ENCODE results near the gene PDE4DIP.
"Not testable (repeated sequence)": the region's sequence is repeated elsewhere in the genome, so short reads cannot be mapped to it uniquely, and the experiment has no call there.

Gene PDE4DIP

GRCh38 chr1:149008326-149008725 is 164.1 kb downstream of the PDE4DIP start:
- H3K9me3 ChIP-seq (ENCODE audit: control insufficient read depth, low read length); H3K4me1 ChIP-seq (ENCODE audit: control insufficient read depth, insufficient read depth, low read length); H3K27ac ChIP-seq (ENCODE audit: insufficient read depth, low read depth, low read length, poor library complexity, severe bottlenecking); H3K27me3 ChIP-seq (ENCODE audit: control insufficient read depth, insufficient read depth, low read length, poor library complexity, severe bottlenecking); H3K4me3 ChIP-seq (ENCODE audit: insufficient read depth, low read depth, low read length); H3K36me3 ChIP-seq (ENCODE audit: control insufficient read depth, insufficient read depth, low read length): not testable (repeated sequence)
- no CpG with 5 or more reads among the region's 4 CpGs for WGBS, 2 experiments

- not testable (repeated sequence) for H3K36me3 ChIP-seq (ENCODE audit: control insufficient read depth, insufficient read depth, low read length); H3K27me3 ChIP-seq (ENCODE audit: control insufficient read depth, insufficient read depth, low read length, poor library complexity, severe bottlenecking); H3K4me1 ChIP-seq (ENCODE audit: control insufficient read depth, insufficient read depth, low read length); H3K4me3 ChIP-seq (ENCODE audit: insufficient read depth, low read depth, low read length); H3K27ac ChIP-seq (ENCODE audit: insufficient read depth, low read depth, low read length, poor library complexity, severe bottlenecking); H3K9me3 ChIP-seq (ENCODE audit: control insufficient read depth, low read length)
- WGBS, 2 experiments, result no CpG with 5 or more reads among the region's 2 CpGs
These were observed 164.5 kb downstream of the PDE4DIP start for GRCh38 chr1:149008769-149009168.

- WGBS, 2 experiments, result 87 to 98% methylated on average over 2 to 3 of the region's 3 CpGs
- H3K27me3 ChIP-seq (ENCODE audit: control insufficient read depth, insufficient read depth, low read length, poor library complexity, severe bottlenecking); H3K36me3 ChIP-seq (ENCODE audit: control insufficient read depth, insufficient read depth, low read length); H3K27ac ChIP-seq (ENCODE audit: insufficient read depth, low read depth, low read length, poor library complexity, severe bottlenecking); H3K4me1 ChIP-seq (ENCODE audit: control insufficient read depth, insufficient read depth, low read length); H3K4me3 ChIP-seq (ENCODE audit: insufficient read depth, low read depth, low read length); H3K9me3 ChIP-seq (ENCODE audit: control insufficient read depth, low read length): not testable (repeated sequence)
These were observed 165.5 kb downstream of the PDE4DIP start for GRCh38 chr1:149009761-149010160.

GRCh38 chr1:149012599-149012998 is 168.4 kb downstream of the PDE4DIP start:
- H3K27me3 ChIP-seq (ENCODE audit: control insufficient read depth, insufficient read depth, low read length, poor library complexity, severe bottlenecking); H3K4me3 ChIP-seq (ENCODE audit: insufficient read depth, low read depth, low read length); H3K27ac ChIP-seq (ENCODE audit: insufficient read depth, low read depth, low read length, poor library complexity, severe bottlenecking); H3K4me1 ChIP-seq (ENCODE audit: control insufficient read depth, insufficient read depth, low read length); H3K9me3 ChIP-seq (ENCODE audit: control insufficient read depth, low read length); H3K36me3 ChIP-seq (ENCODE audit: control insufficient read depth, insufficient read depth, low read length): not testable (repeated sequence)
- no CpG with 5 or more reads among the region's 5 CpGs for WGBS, 2 experiments

GRCh38 chr1:149013513-149013912 is 169.3 kb downstream of the PDE4DIP start:
- H3K9me3 ChIP-seq (ENCODE audit: control insufficient read depth, low read length), result not testable (repeated sequence)
- 93 to 95% methylated on average over 4 of the region's 4 CpGs for WGBS, 2 experiments

GRCh38 chr1:149015522-149015921 is 171.3 kb downstream of the PDE4DIP start:
- not testable (repeated sequence) for H3K36me3 ChIP-seq (ENCODE audit: control insufficient read depth, insufficient read depth, low read length); H3K27ac ChIP-seq (ENCODE audit: insufficient read depth, low read depth, low read length, poor library complexity, severe bottlenecking)
- 86% methylated on average over 2 of the region's 3 CpGs; no CpG with 5 or more reads in 1 of the 2 experiments for WGBS, 2 experiments

More at GRCh38 chr1:149013513-149013912, 169.3 kb downstream of the PDE4DIP start:
- not testable (repeated sequence) for H3K36me3 ChIP-seq (ENCODE audit: control insufficient read depth, insufficient read depth, low read length); H3K4me1 ChIP-seq (ENCODE audit: control insufficient read depth, insufficient read depth, low read length); H3K4me3 ChIP-seq (ENCODE audit: insufficient read depth, low read depth, low read length); H3K27ac ChIP-seq (ENCODE audit: insufficient read depth, low read depth, low read length, poor library complexity, severe bottlenecking); H3K27me3 ChIP-seq (ENCODE audit: control insufficient read depth, insufficient read depth, low read length, poor library complexity, severe bottlenecking)

DNA sequence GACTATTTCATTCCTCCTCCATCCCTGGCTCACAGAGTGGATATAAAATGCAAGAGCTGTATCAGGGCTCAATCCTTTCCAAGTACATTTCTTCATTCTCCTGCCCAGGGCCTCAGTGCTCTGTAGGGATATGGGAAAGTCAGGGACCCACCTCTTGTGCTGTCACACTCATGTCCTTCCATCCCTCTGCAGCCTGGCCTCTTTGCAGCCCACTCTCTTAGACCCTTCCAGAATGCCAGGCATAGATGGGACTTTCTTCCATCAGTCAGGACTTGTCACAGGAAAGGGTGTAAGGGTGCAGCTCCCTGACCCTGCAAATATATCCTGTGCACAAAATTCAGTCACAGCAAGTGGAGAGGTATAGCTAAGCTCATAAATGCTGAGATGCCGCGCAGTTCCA is 172.4 kb downstream of the PDE4DIP start:
- H3K4me1 ChIP-seq (ENCODE audit: control insufficient read depth, insufficient read depth, low read length); H3K27ac ChIP-seq (ENCODE audit: insufficient read depth, low read depth, low read length, poor library complexity, severe bottlenecking); H3K4me3 ChIP-seq (ENCODE audit: insufficient read depth, low read depth, low read length); H3K27me3 ChIP-seq (ENCODE audit: control insufficient read depth, insufficient read depth, low read length, poor library complexity, severe bottlenecking); H3K36me3 ChIP-seq (ENCODE audit: control insufficient read depth, insufficient read depth, low read length); H3K9me3 ChIP-seq (ENCODE audit: control insufficient read depth, low read length): not testable (repeated sequence)
- no CpG with 5 or more reads among the region's 2 CpGs for WGBS, 2 experiments

More at GRCh38 chr1:149015522-149015921, 171.3 kb downstream of the PDE4DIP start:
- not testable (repeated sequence) for H3K4me3 ChIP-seq (ENCODE audit: insufficient read depth, low read depth, low read length); H3K9me3 ChIP-seq (ENCODE audit: control insufficient read depth, low read length); H3K4me1 ChIP-seq (ENCODE audit: control insufficient read depth, insufficient read depth, low read length); H3K27me3 ChIP-seq (ENCODE audit: control insufficient read depth, insufficient read depth, low read length, poor library complexity, severe bottlenecking)

DNA sequence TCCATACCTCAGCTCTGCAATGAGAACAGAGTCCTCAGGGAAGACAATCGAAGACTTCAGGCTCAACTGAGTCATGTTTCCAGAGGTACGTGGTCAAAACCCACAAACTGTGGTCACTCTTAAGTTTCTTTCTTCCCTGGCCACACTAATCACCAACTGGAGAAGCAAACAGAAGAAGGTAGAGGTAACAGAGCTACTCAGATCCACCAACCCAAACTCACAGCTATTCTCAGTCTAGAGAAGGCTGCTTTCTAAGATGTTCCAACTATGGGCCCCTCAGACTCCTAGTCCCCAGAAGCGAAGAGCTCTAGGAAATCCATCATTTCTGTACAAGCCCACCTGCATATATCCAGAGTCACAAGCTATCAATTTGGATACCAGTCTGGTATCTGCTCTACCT is 174.3 kb downstream of the PDE4DIP start:
- H3K4me3 ChIP-seq (ENCODE audit: insufficient read depth, low read depth, low read length); H3K27me3 ChIP-seq (ENCODE audit: control insufficient read depth, insufficient read depth, low read length, poor library complexity, severe bottlenecking); H3K36me3 ChIP-seq (ENCODE audit: control insufficient read depth, insufficient read depth, low read length); H3K9me3 ChIP-seq (ENCODE audit: control insufficient read depth, low read length); H3K4me1 ChIP-seq (ENCODE audit: control insufficient read depth, insufficient read depth, low read length); H3K27ac ChIP-seq (ENCODE audit: insufficient read depth, low read depth, low read length, poor library complexity, severe bottlenecking): not testable (repeated sequence)
- 93 to 100% methylated on average over 1 to 2 of the region's 3 CpGs for WGBS, 2 experiments

DNA sequence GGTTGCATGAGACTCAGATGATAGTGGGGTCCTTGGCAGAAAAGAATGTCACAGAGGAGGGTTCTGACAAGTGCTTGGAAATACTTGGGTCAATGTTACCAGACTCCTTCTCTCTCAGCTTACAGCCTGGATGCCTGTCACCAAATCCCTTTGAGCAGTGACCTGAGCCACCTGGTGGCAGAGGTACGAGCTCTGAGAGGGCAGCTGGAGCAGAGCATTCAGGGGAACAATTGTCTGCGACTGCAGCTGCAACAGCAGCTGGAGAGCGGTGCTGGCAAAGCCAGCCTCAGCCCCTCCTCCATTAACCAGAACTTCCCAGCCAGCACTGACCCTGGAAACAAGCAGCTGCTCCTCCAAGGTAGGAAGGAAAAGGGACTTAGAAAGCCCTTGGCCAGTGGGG is 180.1 kb downstream of the PDE4DIP start:
- not testable (repeated sequence) for H3K4me1 ChIP-seq (ENCODE audit: control insufficient read depth, insufficient read depth, low read length); H3K27ac ChIP-seq (ENCODE audit: insufficient read depth, low read depth, low read length, poor library complexity, severe bottlenecking); H3K36me3 ChIP-seq (ENCODE audit: control insufficient read depth, insufficient read depth, low read length); H3K9me3 ChIP-seq (ENCODE audit: control insufficient read depth, low read length); H3K27me3 ChIP-seq (ENCODE audit: control insufficient read depth, insufficient read depth, low read length, poor library complexity, severe bottlenecking); H3K4me3 ChIP-seq (ENCODE audit: insufficient read depth, low read depth, low read length)
- no CpG with 5 or more reads among the region's 3 CpGs for WGBS, 2 experiments

DNA sequence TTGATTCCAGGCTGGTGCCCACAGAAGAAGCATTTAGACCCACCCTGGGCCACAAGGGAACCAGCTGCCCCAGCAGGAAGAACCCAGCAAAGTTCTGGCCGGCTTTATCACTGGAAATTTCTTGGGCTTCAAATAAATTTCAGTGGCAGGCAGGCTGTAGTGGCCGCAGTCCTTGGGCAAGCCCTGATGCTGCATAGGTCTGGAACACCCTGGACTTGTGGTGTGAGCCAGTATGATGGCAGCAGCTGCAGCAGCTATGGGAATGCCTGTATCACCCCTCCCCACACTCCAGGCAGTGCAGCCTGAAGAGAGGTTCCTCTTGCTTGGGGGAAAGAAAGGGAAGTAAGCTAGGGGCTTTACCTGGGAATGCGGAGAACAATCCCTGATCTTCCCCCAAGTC is 189.7 kb downstream of the PDE4DIP start:
- H3K4me3 ChIP-seq (ENCODE audit: insufficient read depth, low read depth, low read length); H3K27ac ChIP-seq (ENCODE audit: insufficient read depth, low read depth, low read length, poor library complexity, severe bottlenecking); H3K27me3 ChIP-seq (ENCODE audit: control insufficient read depth, insufficient read depth, low read length, poor library complexity, severe bottlenecking); H3K9me3 ChIP-seq (ENCODE audit: control insufficient read depth, low read length); H3K4me1 ChIP-seq (ENCODE audit: control insufficient read depth, insufficient read depth, low read length); H3K36me3 ChIP-seq (ENCODE audit: control insufficient read depth, insufficient read depth, low read length): not testable (repeated sequence)
- WGBS, 2 experiments, result 90 to 92% methylated on average over 2 of the region's 3 CpGs

DNA sequence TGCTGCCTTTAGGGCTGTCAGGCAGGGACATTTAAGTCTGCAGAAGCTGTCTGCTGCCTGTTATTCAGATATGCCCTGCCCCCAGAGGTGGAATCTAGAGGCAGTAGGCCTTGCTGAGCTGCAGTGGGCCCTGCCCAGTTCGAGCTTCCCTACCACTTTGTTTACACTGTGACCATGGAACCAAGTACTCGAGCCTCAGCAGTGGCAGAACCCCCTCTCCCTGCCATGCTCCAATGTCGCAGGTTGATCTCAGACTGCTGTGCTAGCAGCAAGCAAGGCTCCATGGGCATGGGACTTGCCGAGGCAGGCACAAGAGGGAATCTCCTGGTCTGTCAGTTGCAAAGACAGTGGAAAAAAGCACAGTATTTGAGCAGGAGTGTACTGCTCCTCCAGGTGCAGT is 198.8 kb downstream of the PDE4DIP start:
- H3K4me1 ChIP-seq (ENCODE audit: control insufficient read depth, insufficient read depth, low read length); H3K27me3 ChIP-seq (ENCODE audit: control insufficient read depth, insufficient read depth, low read length, poor library complexity, severe bottlenecking); H3K9me3 ChIP-seq (ENCODE audit: control insufficient read depth, low read length); H3K27ac ChIP-seq (ENCODE audit: insufficient read depth, low read depth, low read length, poor library complexity, severe bottlenecking); H3K36me3 ChIP-seq (ENCODE audit: control insufficient read depth, insufficient read depth, low read length); H3K4me3 ChIP-seq (ENCODE audit: insufficient read depth, low read depth, low read length): not testable (repeated sequence)
- WGBS, 2 experiments, result 91 to 100% methylated on average over 1 of the region's 4 CpGs
